Activated CD4-positive, alpha-beta T cell treated with anti-CD3 and anti-CD28 coated beads, Interleukin-2, Interleukin-6, amounts not matched to agents 100 ng/mL and 50 ng/mL, durations not matched to agents 16 hours and 8 hours (primary cell): ENCODE data around the gene CFAP53.

Experiments used
- DNase-seq: peaks from one replicate; pipeline ENCODE4 v3.0.0-alpha.2; 2020

CFAP53 gene

GRCh38 chr18:50192995-50193795 is 73.1 kb downstream of the CFAP53 start:
- DNase-seq, result no peak

GRCh38 chr18:50190926-50191325 is 75.4 kb downstream of the CFAP53 start:
- no peak for DNase-seq

- peak; percentile 4 for DNase-seq
Measured at GRCh38 chr18:50190236-50190635, 76.1 kb downstream of the CFAP53 start.

GRCh38 chr18:50189160-50189559 is 77.1 kb downstream of the CFAP53 start:
- no peak for DNase-seq

GRCh38 chr18:50188652-50189051 is 77.6 kb downstream of the CFAP53 start:
- DNase-seq, result no peak

- DNase-seq, result no peak
Measured at GRCh38 chr18:50187659-50188058, 78.6 kb downstream of the CFAP53 start.

GRCh38 chr18:50186385-50186784 is 79.9 kb downstream of the CFAP53 start:
- no peak for DNase-seq

- DNase-seq, result no peak
Measured at GRCh38 chr18:50183556-50183955, 82.7 kb downstream of the CFAP53 start.

- no peak for DNase-seq
Measured at GRCh38 chr18:50182511-50182910, 83.8 kb downstream of the CFAP53 start.

GRCh38 chr18:50181590-50181989 is 84.7 kb downstream of the CFAP53 start:
- DNase-seq, result no peak

- no peak for DNase-seq
Measured at GRCh38 chr18:50179465-50179864, 86.8 kb downstream of the CFAP53 start.

GRCh38 chr18:50177294-50177992 is 88.9 kb downstream of the CFAP53 start:
- DNase-seq, result no peak
